Measurements from ENCODE around the gene RENBP.

DNA sequence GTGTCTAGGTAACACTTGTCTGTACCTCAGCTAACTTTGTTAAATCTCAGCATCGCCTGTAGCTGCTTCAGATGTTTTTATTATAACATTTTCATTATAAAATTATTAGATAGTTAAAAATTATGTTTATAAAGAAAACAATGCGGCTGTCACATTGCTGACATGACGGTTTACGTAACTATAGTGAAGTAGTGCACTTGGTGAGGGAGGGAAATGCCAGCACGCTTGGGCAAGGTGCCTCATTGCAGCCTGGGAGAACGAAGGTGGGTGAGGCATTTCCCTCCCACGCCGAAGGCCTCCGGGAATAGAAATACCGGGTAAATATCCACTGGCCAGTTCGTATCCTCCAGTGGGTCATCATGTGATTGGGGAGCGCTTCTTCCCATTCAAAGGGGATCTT is 44.0 kb upstream of the RENBP start:
- TF ChIP-seq POLR2AphosphoS5 (IDR thresholded peaks at IDR 0.05; ENCODE audit: low read depth, low read length), result no peak
- TF ChIP-seq, protein P1, sequence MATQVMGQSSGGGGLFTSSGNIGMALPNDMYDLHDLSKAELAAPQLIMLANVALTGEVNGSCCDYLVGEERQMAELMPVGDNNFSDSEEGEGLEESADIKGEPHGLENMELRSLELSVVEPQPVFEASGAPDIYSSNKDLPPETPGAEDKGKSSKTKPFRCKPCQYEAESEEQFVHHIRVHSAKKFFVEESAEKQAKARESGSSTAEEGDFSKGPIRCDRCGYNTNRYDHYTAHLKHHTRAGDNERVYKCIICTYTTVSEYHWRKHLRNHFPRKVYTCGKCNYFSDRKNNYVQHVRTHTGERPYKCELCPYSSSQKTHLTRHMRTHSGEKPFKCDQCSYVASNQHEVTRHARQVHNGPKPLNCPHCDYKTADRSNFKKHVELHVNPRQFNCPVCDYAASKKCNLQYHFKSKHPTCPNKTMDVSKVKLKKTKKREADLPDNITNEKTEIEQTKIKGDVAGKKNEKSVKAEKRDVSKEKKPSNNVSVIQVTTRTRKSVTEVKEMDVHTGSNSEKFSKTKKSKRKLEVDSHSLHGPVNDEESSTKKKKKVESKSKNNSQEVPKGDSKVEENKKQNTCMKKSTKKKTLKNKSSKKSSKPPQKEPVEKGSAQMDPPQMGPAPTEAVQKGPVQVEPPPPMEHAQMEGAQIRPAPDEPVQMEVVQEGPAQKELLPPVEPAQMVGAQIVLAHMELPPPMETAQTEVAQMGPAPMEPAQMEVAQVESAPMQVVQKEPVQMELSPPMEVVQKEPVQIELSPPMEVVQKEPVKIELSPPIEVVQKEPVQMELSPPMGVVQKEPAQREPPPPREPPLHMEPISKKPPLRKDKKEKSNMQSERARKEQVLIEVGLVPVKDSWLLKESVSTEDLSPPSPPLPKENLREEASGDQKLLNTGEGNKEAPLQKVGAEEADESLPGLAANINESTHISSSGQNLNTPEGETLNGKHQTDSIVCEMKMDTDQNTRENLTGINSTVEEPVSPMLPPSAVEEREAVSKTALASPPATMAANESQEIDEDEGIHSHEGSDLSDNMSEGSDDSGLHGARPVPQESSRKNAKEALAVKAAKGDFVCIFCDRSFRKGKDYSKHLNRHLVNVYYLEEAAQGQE (IDR thresholded peaks at IDR 0.05; ENCODE audit: insufficient read depth in 1 of 2, low read depth in 2 of 2, low read length in 2 of 2), result no peak

Measured in PFSK-1 (cell line).